GM19468 (cell line): ENCODE results near the gene EAF1.
"Not testable (repeated sequence)": the region's sequence is repeated elsewhere in the genome, so short reads cannot be mapped to it uniquely, and the experiment has no call there.

Experiments
- ATAC-seq: cut with Tn5 transposase; IDR thresholded peaks from one replicate; pipeline ENCODE4 v1.9.1; 2021; ENCODE audit warnings: mild to moderate bottlenecking, moderate library complexity, moderate number of reproducible peaks; ENCODE audit not compliant: unreplicated experiment; ENCODE audit errors: extremely low read depth

The EAF1 gene

DNA sequence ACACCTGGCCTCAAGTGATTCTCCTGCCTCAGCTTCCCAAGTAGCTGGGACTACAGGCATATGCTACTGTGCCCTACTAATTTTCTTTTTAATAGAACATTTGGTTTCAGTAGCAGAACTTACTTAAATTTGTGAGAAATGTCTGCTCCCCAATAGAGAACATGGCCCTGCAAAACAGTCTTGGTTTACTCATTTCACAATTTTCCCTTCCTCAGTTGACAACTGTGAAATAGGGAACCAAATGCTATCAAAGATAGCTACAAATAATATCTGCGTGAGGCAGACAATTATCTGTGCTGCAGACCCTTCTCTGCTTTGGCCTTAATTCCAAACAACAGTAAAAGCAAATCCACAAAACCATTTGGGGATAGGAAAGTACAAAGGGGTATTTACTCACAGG lies 22.6 kb upstream of the EAF1 start:
- ATAC-seq, result no peak

DNA sequence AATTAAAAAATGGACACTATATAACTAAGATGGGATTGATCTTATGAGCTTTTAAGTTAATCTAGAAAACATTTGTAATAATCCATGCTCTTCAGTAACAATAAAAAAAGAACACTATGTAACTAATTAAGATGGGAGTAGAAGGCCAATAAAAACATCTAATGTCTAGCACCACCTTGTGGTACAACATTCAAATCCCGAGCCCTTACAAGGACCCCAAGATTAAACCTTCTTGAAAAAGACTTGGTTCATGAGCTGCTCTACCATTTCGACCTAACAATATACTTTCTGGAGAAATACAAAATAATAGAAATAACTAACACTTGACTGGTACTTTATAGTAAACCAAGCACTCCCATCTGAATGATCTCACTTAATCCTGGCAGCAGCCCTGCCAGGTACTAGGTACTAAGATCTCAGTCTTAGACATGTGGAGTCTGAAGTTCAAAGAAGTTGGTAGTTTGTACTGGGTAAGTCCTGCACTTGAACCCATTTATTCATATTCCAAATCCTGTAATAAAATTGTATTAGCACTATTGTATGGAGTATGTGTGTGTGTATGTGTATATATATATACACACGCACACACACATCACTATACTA lies 21.8 kb upstream of the EAF1 start:
- ATAC-seq, result no peak

DNA sequence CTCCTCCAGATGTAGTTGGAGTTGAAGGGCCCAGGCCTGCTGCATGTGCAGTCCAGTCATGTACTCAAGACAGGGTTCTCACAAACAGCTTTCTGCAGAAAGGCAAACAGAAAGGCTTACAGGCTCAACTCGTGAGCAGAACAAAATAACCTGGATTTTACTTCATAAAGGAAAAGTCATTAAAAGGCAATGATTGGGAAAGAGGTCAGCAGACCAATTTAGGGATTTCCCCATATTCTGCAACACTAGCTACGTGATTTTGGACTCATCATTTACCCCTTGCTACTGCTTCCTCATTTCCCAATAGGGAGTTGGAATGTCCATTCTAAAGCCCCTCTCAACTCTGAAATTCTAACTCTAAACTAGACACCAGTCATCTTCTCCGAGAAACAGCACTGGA lies 18.2 kb upstream of the EAF1 start:
- no peak for ATAC-seq

DNA sequence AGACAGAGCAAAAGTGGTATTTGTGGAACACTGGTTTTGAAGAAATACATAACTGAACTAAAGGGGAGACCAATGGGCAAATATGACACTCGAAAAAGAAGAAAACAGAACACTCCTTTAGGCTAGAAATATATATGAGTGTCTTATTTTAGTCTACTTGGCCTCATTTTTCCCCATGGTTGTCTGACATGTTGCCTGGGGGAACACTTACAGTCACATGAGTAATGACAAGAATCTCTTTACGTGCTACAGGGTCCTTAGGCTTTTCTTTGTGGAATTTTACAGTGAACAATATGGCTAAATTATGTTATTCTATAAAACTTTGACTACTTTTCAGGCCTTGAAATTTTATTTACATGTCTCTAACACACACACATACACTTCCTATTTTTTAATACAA lies 17.6 kb upstream of the EAF1 start:
- no peak for ATAC-seq

DNA sequence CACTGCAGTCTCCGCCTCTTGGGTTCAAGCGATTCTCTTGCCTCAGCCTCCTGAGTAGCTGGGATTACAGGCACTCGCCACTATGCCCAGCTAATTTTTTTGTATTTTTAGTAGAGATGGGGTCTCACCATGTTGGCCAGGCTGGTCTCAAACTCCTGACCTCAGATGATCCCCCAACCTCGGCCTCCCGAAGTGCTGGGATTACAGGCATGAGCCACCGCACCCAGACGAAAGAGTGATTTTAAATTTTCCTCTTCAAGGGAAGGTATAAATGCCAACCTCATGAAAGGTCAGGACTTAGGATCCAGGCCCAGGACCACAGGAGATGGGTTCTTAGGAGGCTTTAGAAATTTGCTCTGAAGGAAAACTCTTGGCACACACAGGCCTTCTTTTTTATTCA lies 16.4 kb upstream of the EAF1 start:
- not testable (repeated sequence) for ATAC-seq

DNA sequence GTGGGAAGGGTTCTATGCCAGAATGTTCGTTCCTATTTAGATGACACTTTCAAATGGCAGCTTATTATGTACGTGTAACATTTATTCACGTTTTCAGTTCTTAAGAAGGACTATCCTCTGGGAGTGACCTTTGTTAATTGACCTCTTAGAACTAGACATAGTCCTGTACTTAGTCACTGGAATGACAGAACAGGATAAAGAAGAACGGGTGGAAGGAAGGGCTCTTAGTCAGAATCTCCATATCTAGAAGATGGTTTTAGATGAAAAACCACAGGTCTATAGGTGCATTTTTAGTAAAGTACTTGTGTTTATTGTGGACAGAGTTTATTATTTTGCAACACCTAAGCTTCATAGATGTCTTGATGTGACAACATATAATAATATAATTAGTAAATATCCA lies 6.5 kb upstream of the EAF1 start:
- ATAC-seq, result no peak

DNA sequence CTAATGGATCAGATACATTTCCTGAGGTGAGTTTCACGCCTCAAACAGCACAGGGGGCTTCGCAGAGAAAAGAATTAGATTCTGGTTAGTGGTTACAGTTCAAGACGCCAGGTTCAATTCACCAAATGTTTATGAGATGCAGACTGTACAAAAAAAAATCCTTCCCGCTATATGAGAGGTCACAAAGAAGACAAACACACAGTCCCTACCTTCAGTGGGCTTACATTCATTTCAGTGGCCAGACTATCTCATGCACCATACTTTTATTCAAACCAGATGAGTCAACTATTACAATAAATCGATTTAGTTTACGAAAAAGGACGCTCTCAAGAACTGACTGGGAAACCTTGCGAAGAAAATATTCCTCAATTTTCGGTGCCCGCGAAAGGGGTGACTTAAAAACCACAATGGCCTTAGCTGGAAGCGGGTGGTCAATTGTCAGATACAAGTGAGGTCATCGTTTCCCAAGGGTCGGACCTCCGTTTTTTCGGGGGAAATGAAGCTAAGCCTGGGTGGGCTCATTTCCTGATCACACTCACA lies 749 bp upstream of the EAF1 start:
- ATAC-seq, result no peak

DNA sequence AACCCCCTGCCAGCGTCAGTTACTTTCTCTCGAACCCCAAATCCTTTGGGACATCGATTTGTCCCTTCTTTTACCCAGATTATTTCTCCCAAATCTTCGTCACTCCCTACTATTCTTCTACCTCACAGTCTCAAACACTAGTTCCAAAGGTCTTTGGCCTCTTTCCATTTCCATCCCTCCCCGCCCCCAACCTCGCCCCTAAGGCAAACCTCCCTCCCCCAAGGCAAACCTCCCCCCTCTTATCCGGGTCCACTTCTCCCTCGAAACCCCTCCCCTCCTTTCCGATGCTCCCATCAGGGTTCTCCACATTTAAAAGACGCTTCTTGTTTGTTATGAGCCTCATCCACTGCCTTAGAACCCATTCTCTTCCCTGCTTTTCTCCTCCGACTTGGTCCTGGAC lies 583 bp downstream of the EAF1 start:
- no peak for ATAC-seq

DNA sequence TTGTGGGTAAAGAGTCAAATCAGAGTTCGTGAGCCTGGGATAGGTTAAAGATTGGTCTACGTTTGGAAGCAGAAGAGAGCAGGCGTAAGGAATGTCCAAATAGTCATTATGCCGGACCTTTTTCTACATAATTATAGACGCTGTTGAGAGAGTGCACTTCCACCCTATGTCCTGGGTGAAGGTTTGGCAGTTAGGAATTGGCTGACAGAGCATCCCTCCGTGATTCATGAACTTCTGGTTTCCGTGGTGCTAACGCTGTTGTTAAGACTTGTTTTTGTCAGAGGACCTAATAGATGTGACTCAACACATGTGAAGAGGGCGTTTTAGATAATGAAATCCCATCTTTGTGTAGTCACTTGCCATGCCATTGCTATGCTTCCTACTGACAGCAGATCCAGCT lies 1.1 kb downstream of the EAF1 start:
- ATAC-seq, result no peak

DNA sequence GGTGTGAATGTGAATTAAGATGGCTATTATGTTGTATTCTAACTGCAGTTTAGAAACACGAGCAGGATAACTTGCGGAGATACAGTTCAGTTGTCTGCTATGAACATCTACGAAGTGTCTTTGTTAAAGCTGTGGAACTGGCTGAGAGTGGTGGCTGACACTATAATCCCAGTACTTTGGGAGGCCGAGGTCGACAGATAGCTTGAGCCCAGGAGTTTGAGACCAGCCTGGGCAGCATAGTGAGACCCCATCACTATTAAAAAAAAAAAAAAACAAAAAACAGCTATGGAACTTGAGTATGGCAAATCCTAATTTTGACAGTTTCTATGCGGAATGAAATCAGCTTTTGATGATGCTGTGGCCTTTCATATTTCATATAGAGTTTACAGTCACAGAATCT lies 1.7 kb downstream of the EAF1 start:
- ATAC-seq, result no peak

DNA sequence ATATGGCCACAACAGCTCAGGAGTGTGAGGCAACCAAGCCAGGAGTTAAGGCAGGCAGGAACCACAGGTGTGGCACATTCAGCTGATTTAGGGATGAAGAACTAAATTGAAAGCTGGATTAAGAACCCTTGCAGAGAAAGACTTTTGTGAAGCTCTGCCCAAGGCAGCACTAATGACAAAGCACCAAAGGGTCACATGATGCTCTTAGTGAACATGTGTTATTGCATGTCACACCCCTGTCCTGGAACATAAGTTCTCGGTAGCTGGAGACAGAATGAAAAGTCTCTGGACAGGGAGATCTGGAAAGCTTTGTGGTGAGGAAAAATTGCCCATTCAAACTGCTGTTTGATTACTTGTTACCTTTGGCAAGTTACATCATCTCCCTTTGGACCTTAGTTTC lies 3.2 kb downstream of the EAF1 start:
- no peak for ATAC-seq

DNA sequence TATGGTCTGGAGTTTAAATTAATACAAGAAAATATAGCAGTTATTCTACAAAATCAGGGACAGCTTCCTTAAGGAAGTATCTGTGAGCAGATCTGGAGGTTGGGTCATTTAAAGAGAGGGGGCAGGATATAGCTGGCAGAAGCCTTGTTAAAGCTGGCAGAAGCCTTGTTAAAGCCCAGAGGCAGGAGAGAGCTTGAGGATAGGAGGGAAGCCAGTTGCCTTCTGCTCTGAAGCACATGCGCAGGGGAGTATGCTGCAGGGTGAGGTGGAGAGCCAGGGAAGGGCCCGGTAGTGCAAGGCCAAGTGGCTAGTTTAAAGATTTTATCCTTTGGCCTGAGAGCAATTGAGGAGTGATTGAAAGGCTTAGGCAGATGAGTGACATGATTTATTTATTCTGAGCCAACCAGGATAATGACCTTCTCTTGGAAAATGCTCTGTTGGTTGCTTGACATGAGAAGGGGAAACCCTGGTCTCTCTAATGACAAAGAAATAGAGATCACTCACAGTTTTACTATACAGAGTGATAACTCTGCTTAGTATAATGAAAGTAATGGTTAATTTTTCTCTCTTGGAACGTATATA lies 3.9 kb downstream of the EAF1 start:
- no peak for ATAC-seq

DNA sequence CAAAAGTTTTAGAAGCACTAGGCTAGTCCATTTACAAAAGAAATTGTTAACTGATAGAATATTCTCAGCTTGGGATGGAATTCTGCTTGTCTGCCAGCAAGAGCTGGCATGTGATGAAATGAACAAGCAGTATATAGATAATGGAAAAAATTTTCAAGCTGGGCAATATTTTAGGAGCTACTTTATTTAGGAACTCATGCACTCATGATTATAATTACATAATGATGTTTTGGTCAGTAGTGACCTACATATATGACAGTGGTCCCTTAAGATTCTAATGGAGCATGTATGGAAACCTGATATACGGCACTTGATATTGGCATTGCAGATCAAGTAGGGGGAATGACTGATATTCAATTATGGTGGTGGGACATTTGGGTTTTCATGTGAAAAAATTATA lies 6.1 kb downstream of the EAF1 start:
- no peak for ATAC-seq

DNA sequence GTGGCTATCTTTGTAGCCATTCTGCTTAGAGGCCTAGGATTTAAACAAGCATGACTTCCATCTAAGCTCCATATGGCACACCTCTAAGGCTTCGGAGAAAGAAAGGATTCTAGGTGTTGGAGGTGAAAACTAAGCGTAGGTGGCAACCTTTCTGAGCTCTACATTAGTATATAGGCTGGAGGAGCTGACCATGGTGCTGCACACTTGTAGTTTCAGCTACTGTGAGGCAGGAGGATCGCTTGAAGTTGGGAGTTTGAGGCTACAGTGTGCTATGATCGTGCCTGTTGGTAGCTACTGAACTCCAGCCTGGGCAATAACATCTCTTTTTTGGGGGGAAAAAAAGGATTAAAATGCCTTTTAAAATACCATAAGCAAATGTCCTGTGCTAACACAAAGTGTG lies 7.4 kb downstream of the EAF1 start:
- ATAC-seq, result no peak

DNA sequence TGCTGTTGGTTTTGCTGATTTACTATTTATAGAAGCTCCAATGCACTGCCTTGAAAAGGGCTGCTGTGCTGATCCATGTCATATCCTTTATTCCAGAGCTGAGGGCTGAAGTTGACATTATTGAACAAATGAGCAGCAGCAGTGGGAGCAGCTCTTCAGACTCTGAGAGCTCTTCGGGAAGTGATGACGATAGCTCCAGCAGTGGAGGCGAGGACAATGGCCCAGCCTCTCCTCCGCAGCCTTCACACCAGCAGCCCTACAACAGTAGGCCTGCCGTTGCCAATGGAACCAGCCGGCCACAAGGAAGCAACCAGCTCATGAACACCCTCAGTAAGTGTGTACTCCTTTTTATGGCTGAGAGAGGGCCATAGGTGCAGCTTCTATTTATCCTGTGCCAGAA lies 8.8 kb downstream of the EAF1 start:
- ATAC-seq, result no peak

DNA sequence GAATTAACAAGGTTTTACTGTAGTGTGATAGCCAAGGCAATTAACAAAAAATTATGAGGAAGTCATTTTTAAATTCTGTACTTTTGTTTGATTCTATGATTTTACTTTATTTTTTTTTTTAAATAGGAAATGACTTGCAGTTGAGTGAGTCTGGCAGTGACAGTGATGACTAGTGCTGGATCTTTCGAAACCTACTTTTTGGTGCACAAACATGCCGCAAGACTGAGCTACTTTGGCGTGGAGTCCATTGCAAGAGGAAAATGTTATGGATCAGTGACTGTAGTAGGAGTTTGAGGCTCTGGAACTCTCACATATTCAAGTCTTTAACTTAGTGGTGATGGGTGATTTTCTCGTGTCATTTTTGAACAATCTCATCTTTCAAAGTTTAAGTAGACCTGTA lies 11.6 kb downstream of the EAF1 start:
- ATAC-seq, result no peak

DNA sequence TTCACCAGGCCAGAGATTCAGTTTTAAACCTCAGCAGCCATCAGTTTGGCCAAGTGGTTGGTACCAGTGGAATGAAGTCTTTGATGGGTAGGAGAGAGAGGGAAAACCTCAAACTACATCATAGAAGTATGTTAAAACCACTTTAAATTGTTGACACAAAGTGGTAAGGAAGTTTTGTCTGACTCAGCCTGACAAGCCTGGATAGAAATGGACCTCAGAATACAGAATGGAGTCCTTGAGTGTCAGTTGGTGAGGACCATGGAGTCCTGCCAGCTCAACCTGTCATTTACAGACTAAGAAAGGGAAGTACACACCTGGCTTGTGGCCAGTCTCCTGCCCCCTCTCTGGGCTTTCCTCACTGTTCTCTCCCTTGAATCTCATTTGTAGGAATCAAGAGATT lies 12.1 kb downstream of the EAF1 start:
- ATAC-seq, result no peak

DNA sequence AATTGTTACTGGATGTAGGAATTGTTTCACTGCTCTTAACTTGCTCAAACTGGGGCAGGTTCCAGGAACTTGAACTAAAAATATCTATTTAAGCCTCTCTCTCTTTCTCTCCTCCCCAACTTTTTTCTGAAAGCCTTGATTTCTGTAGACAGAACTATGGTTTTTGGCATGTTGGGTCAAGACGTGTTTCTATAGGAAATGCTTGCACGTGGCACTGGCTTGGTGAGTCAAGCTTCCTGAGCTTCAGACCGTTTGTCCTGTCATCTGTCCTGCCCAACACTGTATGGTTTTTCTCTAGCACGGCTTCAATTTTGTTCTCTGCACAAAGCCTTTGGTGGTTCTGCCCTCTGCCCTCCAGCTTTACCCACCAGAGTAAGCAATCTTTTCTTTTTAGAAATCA lies 13.5 kb downstream of the EAF1 start:
- ATAC-seq, result no peak

DNA sequence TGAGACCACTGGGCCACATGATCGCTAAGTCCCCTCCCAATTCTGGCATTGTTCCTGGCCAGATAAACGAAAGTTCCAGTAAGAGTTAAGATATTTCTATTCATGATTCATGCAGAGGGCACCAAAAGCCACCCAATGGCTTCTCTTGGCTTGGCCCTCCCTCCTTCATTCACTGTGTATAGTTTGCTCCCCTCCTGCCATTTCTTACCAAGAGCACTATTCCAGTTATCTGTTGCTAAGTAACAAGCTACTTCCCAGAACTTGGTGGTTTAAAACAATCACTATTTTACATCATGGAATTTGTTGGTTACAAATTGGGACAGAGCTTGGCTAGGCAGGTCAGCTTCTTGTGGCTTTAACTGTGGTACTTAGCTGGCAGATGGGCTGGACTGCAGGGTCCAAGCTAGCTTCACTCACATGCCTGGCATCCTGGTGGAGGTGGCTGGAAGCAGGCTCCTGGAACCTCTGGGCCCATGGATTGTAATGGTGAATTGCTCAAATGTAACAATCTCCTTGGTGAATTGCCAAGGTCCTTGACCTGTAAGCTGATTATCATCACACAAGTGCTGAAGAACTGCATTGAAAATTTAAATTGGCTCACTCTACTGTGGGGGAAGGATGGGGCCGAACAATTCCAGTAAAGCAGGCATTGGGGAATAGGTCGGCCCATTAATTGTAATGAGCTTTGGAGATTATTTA lies 16.6 kb downstream of the EAF1 start:
- no peak for ATAC-seq

DNA sequence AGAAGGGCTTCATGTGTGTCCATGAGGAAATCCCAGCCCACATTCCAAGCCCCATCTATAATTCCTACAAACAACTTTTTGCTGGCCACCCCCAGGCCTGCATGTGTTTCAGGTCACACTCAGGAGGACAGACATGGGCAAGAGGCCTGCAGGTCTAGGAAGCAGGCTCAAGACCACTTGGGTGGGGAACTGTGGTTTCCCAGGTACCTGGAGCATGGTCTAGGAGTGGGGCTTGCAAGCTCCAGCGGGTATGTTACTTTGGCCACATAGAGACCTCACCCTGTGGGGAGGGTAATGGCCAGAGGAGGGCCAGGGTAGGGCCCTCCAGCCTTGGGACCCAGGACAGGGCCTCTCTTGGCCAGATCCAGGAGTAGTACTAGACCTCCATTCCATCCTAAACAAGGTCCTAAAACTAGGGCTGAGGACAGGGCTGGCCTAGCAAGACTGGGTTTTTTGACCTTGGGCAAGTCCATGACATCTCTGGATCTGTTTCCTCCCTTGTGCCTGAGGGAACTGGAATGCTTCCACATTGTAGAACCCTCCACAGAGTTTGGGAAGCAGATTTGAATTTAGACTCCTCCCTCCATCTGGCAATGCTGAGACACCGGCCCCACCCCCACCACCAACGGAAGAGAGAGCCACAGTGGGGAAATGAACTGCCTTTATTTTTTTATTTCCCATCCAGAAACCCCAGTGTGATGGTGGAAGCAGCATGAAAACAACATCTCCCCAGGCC lies 22.3 kb downstream of the EAF1 start:
- ATAC-seq, result no peak
